AG10803 (cell line): Measurements from ENCODE around the gene HTT.

Source experiments
- DNase-seq: peaks from one replicate; pipeline ENCODE4 v3.0.0; 2010; ENCODE audit warnings: low read depth
- H3K4me3 ChIP-seq: 2 replicates; pipeline ENCODE4 v1.5.1; 2011; ENCODE audit warnings: mild to moderate bottlenecking, low read length, control low read depth
- TF ChIP-seq, protein P1 (sequence below): conservative IDR thresholded peaks from 2 replicates; pipeline ENCODE4 v1.5.1; 2011; ENCODE audit warnings: mild to moderate bottlenecking, low read length, control low read depth, inconsistent platforms

Gene HTT

GRCh38 chr4:3106339-3107186 lies 32.1 kb downstream of the HTT start:
- DNase-seq: peak; percentile 87
- no peak overlapping the region for H3K4me3 ChIP-seq
- TF ChIP-seq, protein P1, sequence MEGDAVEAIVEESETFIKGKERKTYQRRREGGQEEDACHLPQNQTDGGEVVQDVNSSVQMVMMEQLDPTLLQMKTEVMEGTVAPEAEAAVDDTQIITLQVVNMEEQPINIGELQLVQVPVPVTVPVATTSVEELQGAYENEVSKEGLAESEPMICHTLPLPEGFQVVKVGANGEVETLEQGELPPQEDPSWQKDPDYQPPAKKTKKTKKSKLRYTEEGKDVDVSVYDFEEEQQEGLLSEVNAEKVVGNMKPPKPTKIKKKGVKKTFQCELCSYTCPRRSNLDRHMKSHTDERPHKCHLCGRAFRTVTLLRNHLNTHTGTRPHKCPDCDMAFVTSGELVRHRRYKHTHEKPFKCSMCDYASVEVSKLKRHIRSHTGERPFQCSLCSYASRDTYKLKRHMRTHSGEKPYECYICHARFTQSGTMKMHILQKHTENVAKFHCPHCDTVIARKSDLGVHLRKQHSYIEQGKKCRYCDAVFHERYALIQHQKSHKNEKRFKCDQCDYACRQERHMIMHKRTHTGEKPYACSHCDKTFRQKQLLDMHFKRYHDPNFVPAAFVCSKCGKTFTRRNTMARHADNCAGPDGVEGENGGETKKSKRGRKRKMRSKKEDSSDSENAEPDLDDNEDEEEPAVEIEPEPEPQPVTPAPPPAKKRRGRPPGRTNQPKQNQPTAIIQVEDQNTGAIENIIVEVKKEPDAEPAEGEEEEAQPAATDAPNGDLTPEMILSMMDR: peak; percentile 93

DNA sequence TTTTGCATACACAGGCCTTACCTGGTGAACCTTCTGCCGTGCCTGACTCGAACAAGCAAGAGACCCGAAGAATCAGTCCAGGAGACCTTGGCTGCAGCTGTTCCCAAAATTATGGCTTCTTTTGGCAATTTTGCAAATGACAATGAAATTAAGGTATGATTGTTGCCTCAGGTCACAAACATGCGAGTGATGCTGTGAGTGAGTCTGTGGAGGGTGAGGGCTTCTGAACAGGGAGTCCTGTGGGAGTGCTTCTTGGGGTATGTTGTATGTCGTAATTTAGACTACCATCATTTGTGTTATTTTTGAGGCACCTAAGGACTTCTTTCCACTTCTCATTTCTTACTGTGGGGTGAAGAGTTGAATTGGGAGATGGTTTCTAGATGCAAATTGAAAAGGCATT lies 32.8 kb downstream of the HTT start:
- DNase-seq: peak; percentile 14
- TF ChIP-seq, protein P1: no peak
- no peak overlapping the region for H3K4me3 ChIP-seq

DNA sequence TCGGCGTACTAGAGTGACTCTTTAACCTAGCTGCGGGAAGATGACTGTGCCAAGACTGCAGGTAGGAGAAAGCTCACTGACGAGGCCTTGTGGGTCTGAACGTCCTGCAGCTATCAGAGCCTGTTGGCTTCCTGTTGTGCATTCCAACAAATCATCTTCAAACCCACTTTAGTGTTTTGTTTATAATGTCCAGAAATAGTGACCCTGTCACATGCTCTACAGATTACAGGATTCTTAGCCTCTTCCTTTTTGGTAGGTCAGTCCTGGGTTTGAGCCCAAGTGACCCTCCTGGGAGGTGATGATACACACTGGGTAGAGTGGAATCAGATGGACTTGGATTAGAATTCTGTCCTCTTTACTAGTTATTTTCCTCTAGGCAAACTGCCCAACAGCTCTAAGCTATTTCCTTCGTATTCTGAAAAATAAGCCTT lies 33.2 kb downstream of the HTT start:
- peak; percentile 36 for DNase-seq
- no peak overlapping the region for H3K4me3 ChIP-seq
- TF ChIP-seq, protein P1: no peak

GRCh38 chr4:3108211-3108610 lies 33.7 kb downstream of the HTT start:
- TF ChIP-seq, protein P1: no peak
- DNase-seq: peak; percentile 34
- no peak overlapping the region for H3K4me3 ChIP-seq

DNA sequence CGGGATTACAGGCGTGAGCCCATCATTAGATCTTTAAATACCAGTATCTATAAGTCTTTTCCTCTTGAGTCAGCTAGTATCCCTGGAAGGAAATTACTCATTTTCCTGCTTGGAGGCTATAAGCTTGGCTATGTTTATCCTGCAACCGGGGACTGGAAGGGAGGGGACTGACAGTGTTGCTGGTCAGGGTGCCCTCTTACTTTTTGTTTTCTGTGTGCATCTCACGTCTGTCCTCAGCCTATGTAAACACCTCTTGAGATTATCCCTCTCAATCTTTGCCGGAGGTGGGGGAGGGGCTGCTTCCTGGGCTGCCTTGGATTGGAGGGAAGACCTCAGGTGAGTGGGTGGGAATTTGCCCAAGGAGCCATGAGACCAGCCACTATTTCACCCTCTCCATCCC lies 37.0 kb downstream of the HTT start:
- H3K4me3 ChIP-seq: no peak overlapping the region
- TF ChIP-seq, protein P1: no peak
- no peak for DNase-seq

DNA sequence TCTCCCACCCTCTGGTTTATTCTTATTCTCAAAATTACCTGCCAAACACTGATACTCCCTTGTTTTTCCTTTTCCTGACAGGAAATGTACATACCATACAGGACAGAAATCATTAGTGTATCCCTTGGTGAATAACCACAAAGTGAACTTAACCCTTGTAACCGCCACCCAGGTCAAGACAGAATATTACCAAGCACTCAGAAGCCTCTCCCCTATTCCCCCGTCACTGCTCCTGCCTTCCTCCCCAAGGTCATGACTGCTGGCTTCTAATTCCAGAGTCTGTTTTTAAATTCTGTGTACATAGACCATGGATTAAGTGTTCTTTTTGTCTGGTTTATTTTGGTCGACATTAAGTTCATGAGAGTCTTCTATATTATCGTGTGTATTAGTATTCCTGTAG lies 37.7 kb downstream of the HTT start:
- H3K4me3 ChIP-seq: no peak overlapping the region
- TF ChIP-seq, protein P1: no peak
- no peak for DNase-seq
